Gastrocnemius medialis (tissue), 4 donors: ENCODE data around the gene ZBBX. TPM values are rescaled to one million over a fixed set of nuclear protein-coding genes. Genes with fewer than 3 reads are reported as not detected.
A peak's percentile ranks its signal among the peaks of the same experiment; 100 is the strongest.
"Not testable (repeated sequence)": the region's sequence is repeated elsewhere in the genome, so short reads cannot be mapped to it uniquely, and the experiment has no call there.

ENCODE experiments used
- ATAC-seq, 2 donors: fragments of 150-250 bp; one replicate each; pipeline ENCODE4 v1.9.1; 2016
- DNase-seq, 2 donors: peaks; one replicate each; pipeline ENCODE4 v3.0.0-alpha.2; 2019
- H3K27ac ChIP-seq, 4 donors: fragments of 200-600 bp; sonication (generic); 1 replicate in 1 of 4; 2 replicates in 3 of 4; pipeline ENCODE4 v1.5.1; 2016 to 2018; ENCODE audit warnings: mild to moderate bottlenecking in 2 of 4, moderate library complexity in 1 of 4
- H3K27me3 ChIP-seq, 3 donors: fragments of 200-600 bp; sonication (generic) in 2 of 3; 1 replicate in 1 of 3; 2 replicates in 2 of 3; pipeline versions ENCODE4 v1.5.1 to v1.6.0; 2016 to 2019; ENCODE audit warnings: mild to moderate bottlenecking in 1 of 3, moderate library complexity in 1 of 3
- H3K36me3 ChIP-seq, 2 donors: fragments of 200-600 bp; sonication (generic) in 1 of 2; one replicate each; pipeline ENCODE4 v1.5.1; 2017 to 2018
- H3K4me1 ChIP-seq, 2 donors: fragments of 200-600 bp; sonication (generic) in 1 of 2; one replicate each; pipeline ENCODE4 v1.5.1; 2016 to 2017; ENCODE audit warnings: mild to moderate bottlenecking in 2 of 2
- H3K4me3 ChIP-seq, 4 donors: fragments of 200-600 bp; sonication (generic) in 3 of 4; 1 replicate in 1 of 4; 2 replicates in 3 of 4; pipeline ENCODE4 v1.5.1; 2016 to 2019; ENCODE audit warnings: mild to moderate bottlenecking in 2 of 4
- H3K9me3 ChIP-seq, 3 donors: fragments of 200-600 bp; sonication (generic) in 2 of 3; 1 replicate in 1 of 3; 2 replicates in 2 of 3; pipeline ENCODE4 v1.5.1; 2016 to 2019
- POLR2A ChIP-seq, 2 donors: fragments of 450-650 bp; IDR thresholded peaks; one replicate each; pipeline ENCODE4 v1.6.1; 2017; ENCODE audit warnings: antibody characterized with exemption in 2 of 2, mild to moderate bottlenecking in 2 of 2, moderate library complexity in 2 of 2
- in situ Hi-C, 4 donors: fragments of 200-750 bp; cut with MboI; loops; one replicate each; pipeline versions ENCODE4 v1.15.0 to v1.8.0; 2017; ENCODE audit warnings: low sequenced_read_pairs in 4 of 4
- intact Hi-C: fragments of 100-400 bp; cut with DNase I; formaldehyde crosslinking; loops from one replicate; pipeline ENCODE4 v1.15.1; 2023; ENCODE audit warnings: low total_unique reads
- total RNA-seq, 4 donors: library from RNA; depleted of rRNA; stranded (reverse); fragments of >200 nt; gene quantifications; one replicate each; pipeline versions ENCODE4 v1.1.0 to v1.2.3, GENCODE V29; 2016
- TF ChIP-seq, protein P1 (sequence below), 5 experiments: fragments of 450-650 bp in 3 of 5; fragments of 200-600 bp in 2 of 5; sonication (generic) in 2 of 5; IDR thresholded peaks in 4 of 5; conservative IDR thresholded peaks in 1 of 5; 1 replicate in 4 of 5; 2 replicates in 1 of 5; pipeline ENCODE4 v1.5.1; 2016 to 2019; ENCODE audit warnings: antibody characterized with exemption in 5 of 5, mild to moderate bottlenecking in 3 of 5, moderate library complexity in 3 of 5

Gene ZBBX, protein sequence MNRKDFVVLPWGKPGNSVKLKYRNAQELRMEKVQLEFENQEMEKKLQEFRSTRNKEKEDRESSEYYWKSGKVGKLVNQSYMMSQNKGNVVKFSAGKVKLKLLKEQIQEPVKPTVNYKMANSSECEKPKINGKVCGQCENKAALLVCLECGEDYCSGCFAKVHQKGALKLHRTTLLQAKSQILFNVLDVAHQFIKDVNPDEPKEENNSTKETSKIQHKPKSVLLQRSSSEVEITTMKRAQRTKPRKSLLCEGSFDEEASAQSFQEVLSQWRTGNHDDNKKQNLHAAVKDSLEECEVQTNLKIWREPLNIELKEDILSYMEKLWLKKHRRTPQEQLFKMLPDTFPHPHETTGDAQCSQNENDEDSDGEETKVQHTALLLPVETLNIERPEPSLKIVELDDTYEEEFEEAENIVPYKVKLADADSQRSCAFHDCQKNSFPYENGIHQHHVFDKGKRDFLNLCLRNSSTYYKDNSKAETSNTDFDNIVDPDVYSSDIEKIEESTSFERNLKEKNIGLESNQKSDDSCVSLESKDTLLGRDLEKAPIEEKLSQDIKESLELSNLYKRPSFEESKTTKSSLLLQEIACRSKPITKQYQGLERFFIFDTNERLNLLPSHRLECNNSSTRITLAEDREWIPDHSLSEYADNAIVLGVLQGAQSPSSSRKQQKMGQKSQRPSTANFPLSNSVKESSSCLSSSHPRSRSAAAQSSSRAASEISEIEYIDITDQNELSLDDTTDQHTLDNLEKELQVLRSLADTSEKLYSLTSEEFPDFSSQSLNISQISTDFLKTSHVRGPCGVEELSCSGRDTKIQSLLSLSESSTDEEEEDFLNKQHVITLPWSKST
- not detected for total RNA-seq

DNA sequence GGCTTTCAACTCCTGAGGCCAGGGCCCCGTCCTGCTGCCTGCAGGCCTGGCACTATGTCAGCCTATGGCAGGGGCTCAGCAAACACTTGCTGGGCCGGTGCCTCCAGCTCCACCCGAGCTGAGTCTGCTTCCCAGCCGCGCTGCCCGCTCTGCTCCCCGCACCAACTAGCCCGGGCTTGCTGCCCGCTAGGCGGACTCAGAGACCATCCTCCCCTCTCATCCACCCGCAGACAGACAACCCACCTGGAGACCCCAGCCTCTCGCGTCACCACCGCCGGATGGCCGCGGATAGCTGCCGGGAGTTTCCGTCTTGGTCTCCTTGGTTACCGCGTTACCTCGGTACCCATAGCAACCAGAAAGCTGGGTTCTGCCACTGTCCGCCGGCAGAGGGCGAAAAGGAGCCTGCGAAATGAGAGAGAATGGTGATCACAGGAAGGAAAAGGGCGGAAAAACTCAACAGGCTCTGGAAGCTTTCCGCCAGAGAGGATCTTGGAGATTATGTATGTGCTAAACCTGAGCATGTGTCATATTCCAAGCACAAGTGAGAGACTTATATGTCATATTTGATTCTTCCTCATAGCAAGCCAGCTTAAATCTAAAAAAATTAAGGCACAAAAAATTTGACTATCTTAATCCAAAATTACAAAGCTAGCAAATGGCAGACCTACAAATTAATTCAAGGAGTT is at the start of gene ZBBX:
TSS of gene ZBBX (minus strand) at position 294 of the 686 bp plus-strand sequence. CDS start 7,396 bp downstream, outside the sequence.
- Histone ChIP-seq H3K4me3 (peak within 1 kb of the TSS; percentile 38 to 56 (median 46)), H3K27ac (no peak within 1 kb of the TSS), H3K36me3 (no peaks in the 10 kb centered on the region), H3K4me1 (peaks cover 7 to 9% of the 10 kb centered on the region in 2 donors), H3K27me3 (no peaks in the 10 kb centered on the region), H3K9me3 (no peaks in the 10 kb centered on the region)
- TF ChIP-seq, protein P1, sequence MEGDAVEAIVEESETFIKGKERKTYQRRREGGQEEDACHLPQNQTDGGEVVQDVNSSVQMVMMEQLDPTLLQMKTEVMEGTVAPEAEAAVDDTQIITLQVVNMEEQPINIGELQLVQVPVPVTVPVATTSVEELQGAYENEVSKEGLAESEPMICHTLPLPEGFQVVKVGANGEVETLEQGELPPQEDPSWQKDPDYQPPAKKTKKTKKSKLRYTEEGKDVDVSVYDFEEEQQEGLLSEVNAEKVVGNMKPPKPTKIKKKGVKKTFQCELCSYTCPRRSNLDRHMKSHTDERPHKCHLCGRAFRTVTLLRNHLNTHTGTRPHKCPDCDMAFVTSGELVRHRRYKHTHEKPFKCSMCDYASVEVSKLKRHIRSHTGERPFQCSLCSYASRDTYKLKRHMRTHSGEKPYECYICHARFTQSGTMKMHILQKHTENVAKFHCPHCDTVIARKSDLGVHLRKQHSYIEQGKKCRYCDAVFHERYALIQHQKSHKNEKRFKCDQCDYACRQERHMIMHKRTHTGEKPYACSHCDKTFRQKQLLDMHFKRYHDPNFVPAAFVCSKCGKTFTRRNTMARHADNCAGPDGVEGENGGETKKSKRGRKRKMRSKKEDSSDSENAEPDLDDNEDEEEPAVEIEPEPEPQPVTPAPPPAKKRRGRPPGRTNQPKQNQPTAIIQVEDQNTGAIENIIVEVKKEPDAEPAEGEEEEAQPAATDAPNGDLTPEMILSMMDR (IDR thresholded peaks at IDR 0.05 in 4 of 5, conservative IDR thresholded peaks at IDR 0.05 in 1 of 5), result peak; percentile 55 to 80 (median 77)
- TF ChIP-seq POLR2A (IDR thresholded peaks at IDR 0.05), result no peak
- in situ Hi-C loops, result loop anchor here in 3 of 4 donors (25.0 kb wide), 2 partner anchors 307 to 507 kb away; no protein-coding TSS in a partner anchor
- DNase-seq, result peak; percentile 17 to 66
- intact Hi-C loops, result loop anchor here (1.0 to 2.0 kb wide), 2 partner anchors 305 to 501 kb away; no protein-coding TSS in a partner anchor
- peak; percentile 75 to 97 for ATAC-seq

DNA sequence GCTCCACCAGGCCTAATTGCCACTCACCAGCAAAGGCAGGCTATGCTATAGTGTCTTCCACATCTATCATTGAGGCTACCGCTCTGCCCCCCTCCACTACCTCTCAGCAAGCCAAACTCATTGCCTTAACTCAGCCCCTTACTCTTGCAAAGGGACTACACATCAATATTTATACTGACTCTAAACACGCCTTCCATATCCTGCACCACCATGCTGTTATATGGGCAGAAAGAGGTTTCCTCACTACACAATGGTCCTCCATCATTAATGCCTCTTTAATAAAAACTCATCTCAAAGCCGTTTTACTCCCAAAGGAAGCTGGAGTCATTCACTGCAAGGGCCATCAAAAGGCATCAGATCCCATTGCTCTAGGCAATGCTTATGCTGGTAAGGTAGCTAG is 46.9 kb upstream of the ZBBX start:
- intact Hi-C loops, H3K27ac ChIP-seq, ATAC-seq, in situ Hi-C loops, H3K4me3 ChIP-seq, H3K36me3 ChIP-seq, DNase-seq, H3K9me3 ChIP-seq, H3K27me3 ChIP-seq, H3K4me1 ChIP-seq: not testable (repeated sequence)

DNA sequence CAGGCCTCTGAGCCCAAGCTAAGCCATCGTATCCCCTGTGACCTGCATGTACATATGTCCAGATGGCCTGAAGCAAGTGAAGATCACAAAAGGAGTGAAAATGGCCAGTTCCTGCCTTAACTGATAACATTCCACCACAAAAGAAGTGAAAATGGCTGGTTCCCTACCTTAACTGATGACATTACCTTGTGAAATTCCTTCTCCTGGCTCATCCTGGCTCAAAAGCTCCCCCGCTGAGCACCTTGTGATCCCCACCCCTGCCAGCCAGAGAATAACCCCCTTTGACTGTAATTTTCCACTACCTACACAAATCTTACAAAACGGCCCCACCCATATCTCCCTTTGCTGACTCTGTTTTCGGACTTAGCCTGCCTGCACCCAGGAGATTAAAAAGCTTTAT is 42.3 kb upstream of the ZBBX start:
- H3K27ac ChIP-seq, ATAC-seq, H3K4me1 ChIP-seq, H3K36me3 ChIP-seq, intact Hi-C loops, H3K27me3 ChIP-seq, H3K4me3 ChIP-seq, H3K9me3 ChIP-seq, in situ Hi-C loops, DNase-seq: not testable (repeated sequence)

DNA sequence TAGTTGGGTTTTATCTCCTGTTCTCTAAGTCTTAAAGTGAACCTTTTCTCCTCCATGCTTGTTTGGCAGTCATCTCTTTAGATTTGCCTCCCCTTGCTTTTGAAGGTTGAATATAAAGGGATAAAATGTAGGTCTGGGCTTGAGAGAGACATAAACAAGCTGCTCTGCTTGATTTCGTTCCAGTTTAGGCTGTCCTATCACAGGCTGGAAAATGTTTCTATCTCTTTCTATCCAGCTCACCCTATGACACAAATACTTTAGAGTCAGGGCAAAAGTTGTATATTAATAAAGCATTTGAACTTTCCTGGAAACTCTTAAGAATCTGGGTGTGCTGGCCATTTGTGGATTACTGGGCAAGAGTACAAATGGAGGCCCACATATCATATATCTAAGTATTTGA is 29.5 kb upstream of the ZBBX start:
- H3K27me3 ChIP-seq, result no peaks in the 10 kb centered on the region
- no peak overlapping the region for H3K4me3 ChIP-seq
- TF ChIP-seq, protein P1 (IDR thresholded peaks at IDR 0.05 in 4 of 5, conservative IDR thresholded peaks at IDR 0.05 in 1 of 5), result no peak
- no peak for TF ChIP-seq POLR2A (IDR thresholded peaks at IDR 0.05)
- H3K27ac ChIP-seq, result no peak overlapping the region
- in situ Hi-C loops (no loop called here), intact Hi-C loops (no loop called here)
- no peak for DNase-seq
- no peaks in the 10 kb centered on the region for H3K4me1 ChIP-seq
- no peak for ATAC-seq
- H3K9me3 ChIP-seq, result no peaks in the 10 kb centered on the region
- no peaks in the 10 kb centered on the region for H3K36me3 ChIP-seq

DNA sequence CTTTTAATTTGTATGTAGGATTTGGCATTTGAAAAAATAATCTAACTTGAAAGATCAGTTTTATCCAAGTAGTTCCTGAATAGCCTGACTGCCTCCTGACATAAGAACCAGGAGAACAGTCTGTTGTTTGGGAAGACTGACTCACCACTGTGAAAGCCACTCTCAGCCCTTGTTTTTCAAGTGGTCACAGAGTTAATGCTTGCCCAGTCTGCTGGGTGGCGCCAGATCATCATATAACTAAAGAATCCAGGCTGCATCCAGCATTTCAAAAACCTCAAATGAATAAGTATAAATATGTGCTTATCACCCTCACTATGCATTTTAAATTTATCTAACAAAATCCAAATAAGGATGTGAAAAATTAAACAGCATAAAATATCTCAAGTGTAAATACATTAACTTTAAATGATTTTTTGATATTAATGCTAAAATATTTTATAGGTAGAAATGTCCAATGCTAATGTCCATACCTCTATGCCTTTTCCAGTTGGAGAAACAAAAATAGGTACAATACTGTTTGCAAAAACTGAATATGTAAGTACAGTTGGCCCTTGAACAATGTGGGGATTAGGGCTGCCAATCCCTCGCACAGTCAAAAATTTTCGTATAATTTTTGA is 26.9 kb upstream of the ZBBX start:
- Histone ChIP-seq H3K27ac (no peak overlapping the region), H3K4me1 (no peaks in the 10 kb centered on the region), H3K27me3 (no peaks in the 10 kb centered on the region), H3K4me3 (no peak overlapping the region), H3K36me3 (no peaks in the 10 kb centered on the region), H3K9me3 (no peaks in the 10 kb centered on the region)
- ATAC-seq, result no peak
- no peak for TF ChIP-seq POLR2A (IDR thresholded peaks at IDR 0.05)
- TF ChIP-seq, protein P1 (IDR thresholded peaks at IDR 0.05 in 4 of 5, conservative IDR thresholded peaks at IDR 0.05 in 1 of 5), result no peak
- in situ Hi-C loops (no loop called here), intact Hi-C loops (no loop called here)
- DNase-seq, result no peak
